NCI-H460 (cell line): ENCODE data around the gene C11orf42. TPM values are rescaled to one million over a fixed set of nuclear protein-coding genes. Genes with fewer than 3 reads are reported as not detected.

ENCODE experiments used
- DNase-seq: peaks from one replicate; pipeline ENCODE4 v3.0.0-alpha.2; 2016; ENCODE audit warnings: low read depth; ENCODE audit errors: extremely low read depth
- polyA plus RNA-seq: library from polyadenylated mRNA; depleted of rRNA; stranded (reverse); fragments of >200 nt; gene quantifications from 2 replicates; pipeline ENCODE4 v1.2.3, GENCODE V29; 2014; cell fraction: nucleus; rRNA removed
- total RNA-seq: library from RNA; depleted of rRNA; stranded (reverse); fragments of >200 nt; shearing (Covaris generic); gene quantifications from 2 replicates; pipeline ENCODE4 v1.2.3, GENCODE V29; 2014; rRNA removed

C11orf42 gene, protein sequence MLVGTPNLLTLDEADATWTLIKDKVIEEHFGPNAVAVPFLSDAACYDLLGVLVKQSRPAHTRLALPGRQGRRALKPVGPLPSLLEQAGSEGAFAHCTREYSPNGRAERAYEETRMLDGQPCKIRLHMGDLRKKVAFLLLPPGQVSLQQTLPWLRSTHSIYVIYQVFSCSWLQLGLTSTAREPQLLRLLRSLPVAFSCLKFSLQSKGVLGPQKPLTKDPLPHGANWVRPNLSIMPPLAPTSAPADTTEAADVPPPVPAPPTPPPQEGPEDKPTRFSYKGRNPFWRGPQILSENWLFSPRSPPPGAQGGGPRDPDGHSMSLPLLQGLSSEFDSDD
- total RNA-seq = not detected in 2 replicates
- not detected in 2 replicates for polyA plus RNA-seq

DNA sequence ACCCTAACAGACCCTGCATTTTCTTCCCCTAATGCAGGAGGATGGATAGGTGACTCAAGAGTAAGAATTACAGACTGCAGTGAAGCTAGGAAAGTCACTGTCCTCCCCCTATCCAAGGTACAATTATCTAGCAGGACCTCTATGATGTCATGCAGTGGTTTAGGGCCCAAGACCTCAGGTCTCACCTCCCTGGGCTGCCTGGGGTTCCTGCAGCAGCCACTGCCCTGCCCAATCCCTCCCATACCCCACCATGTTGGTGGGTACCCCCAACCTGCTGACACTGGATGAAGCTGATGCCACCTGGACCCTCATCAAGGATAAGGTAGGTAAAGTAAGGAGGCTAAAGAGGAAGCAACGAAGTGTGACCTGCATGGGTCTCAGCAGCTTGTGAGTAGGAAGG is at the start of gene C11orf42:
C11orf42 (plus strand) TSS at position 192 of the 400 bp plus-strand sequence; CDS start at position 251, 59 bp downstream.
- DNase-seq = no peak

DNA sequence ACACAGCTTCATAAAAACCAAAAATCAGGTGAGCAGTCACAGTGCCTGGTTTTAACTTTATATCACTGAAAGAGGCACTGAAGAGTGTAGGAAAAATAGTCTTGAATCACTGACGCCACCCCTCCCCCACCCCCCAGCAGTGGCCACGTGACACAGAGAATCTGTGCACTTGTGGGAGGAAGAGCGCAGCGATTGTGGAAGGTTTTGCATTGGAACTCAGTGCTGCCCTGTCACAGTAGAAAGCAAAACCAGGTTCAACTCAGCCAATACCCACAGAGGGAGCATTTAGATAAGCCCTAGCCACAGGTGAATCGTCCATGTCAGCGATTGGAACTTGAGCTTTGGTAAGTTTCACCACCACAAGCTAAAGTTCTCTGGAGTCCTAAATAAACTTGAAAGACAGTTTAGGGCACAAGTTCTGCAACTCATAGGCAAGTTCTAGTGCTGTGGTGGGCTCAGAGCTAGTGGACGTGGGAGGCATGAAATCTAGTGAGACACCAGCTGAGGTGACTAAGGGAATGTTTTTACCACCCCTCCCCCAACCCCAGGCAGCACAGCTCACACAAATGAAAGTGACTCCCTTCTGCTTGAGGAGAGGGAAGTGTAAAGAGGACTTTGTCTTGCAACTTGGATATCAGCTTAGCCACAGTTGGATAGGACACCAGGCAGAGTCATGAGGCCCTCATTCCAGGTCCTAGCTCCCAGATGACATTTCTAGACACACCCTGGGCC is 48.6 kb upstream of the C11orf42 start:
- DNase-seq = no peak

DNA sequence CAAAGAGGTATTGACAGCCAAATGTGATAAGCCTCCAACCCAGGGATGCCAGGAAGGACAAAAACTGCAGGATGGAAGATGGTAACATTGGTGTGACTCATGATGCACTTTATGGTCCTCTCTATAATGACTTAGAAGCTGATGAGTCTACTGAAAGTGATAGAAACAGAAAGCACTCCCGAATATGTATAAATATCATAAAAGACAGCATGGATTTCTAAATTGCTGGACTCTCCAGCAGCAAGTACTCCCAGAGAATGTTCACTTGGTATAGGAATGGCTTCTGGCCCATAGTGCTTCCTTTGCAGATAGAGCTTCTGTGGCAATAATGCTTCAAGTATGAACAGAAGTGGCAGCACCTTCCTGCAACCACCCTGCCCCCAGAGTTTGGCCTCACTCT is 35.1 kb upstream of the C11orf42 start, which contains the start of gene OR52B2:
OR52B2 (minus strand) TSS at position 101 of the 400 bp plus-strand sequence; CDS start at position 101, 0 bp downstream.
- DNase-seq = no peak

DNA sequence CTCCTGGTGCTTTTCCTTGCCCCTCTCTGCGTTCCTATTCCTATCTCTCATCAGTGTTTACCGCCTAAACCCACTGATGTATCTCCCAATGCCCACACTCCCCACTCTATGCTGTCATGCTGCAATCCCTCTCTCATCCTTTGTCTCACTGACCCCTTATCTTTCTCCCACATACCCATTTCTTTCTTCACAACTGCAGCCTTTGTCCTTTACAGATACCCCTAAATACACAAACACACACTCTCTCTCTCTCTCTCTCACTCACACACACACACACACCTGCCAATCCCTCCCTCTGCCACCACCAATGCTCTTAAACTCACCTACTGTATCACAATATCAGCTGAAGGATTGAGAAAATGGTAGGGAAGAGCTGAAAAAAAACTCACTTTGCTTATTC is 29.9 kb upstream of the C11orf42 start:
- DNase-seq = no peak

DNA sequence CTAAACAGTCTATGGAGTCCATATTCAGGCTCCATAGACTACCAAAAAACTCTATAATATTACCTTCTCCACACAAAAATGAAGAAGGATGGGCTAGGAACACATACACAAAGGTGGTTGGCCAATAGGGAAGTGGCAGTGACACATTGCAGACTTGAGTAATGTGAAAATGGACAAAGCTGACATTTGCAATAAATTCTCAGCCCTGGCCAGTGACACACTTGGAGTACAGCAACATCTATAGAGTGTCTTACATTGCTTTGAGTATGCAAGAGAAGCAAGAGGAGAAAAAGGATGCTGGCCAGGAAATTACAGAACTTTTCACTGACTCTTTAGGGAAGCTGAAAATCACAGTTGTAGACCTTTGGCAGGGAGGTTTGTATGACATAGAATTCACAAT is 13.6 kb upstream of the C11orf42 start:
- DNase-seq = no peak

DNA sequence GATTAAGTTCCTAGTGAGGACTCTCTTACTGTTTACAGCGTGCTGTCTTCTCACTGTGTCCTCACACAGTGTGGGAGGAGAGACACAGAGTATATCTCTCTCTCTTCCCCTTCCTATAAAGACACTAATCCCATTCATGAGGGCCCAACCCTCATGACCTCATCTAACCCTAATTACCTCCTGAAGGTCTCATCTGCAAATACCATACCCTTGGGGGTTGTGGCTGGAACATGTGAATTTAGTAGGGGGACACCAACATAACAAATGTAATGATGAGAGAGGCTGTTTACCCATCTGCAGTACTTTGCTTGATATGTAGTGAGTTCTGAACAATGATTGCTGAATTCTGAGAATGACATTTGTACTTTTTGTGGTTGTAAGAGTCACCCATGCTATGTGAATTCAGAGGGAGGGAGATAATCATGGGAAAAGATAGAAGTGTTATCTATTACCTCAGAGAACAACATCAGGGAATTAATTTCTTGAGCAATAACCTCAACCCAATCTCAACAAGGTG is 11.2 kb upstream of the C11orf42 start:
- no peak for DNase-seq

DNA sequence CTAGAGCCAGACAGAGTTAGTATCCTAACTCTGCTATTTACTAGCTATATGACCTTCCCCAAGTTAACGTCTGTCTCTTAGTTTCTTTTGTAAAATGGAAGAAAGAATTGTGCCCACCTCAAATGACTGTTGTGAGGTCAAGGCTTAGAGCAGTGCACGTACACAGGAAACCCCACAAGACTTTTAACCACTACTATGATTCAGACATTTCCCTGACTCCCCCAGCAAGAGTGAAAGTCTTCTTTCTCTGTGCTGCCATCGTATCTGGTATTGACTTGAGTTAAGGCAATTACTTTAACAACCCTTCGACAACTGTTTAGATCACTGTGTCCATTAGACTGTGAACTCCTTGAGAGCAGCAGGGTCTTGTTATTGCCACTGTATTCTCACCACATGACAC is 9.0 kb upstream of the C11orf42 start:
- DNase-seq = no peak

DNA sequence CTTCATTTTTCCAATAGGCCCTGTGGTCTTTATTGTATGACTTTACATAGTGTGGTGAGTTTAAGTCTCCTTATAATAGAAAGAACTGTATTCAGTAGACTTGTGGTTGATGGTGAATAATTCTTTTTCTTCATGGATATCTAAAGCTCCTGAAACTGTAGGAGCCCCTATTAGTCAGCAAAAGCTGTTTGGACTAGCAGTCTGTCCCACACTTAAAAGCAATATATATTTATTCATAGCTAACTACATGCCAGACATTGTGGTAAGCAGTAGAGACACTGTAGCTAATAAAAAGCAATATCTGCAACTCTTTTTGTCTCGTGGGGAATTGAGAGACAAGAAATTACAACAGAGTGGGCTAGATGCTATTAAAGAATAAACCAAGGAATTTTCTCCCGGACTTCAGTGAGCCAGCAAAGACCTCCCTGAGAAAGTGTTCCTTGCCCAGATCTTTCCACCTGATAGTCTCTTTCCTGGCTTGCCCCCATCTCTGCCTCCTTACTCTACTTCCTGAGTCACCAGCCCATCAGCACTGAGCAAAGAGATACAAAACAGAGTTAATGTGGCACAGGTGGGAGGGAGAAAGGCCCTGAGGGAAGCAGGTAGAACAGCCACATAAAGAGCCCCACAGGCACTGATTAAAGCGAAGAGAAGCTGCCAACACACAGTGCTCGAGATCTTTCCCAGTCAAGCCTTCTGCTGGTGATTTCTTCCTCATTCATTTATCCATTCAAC is 7.7 kb upstream of the C11orf42 start:
- DNase-seq = no peak

DNA sequence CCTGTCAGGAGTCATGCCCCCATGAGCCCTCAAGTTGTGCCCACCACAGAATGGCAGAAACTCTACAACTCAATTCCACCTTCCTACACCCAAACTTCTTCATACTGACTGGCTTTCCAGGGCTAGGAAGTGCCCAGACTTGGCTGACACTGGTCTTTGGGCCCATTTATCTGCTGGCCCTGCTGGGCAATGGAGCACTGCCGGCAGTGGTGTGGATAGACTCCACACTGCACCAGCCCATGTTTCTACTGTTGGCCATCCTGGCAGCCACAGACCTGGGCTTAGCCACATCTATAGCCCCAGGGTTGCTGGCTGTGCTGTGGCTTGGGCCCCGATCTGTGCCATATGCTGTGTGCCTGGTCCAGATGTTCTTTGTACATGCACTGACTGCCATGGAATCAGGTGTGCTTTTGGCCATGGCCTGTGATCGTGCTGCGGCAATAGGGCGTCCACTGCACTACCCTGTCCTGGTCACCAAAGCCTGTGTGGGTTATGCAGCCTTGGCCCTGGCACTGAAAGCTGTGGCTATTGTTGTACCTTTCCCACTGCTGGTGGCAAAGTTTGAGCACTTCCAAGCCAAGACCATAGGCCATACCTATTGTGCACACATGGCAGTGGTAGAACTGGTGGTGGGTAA is 6.1 kb upstream of the C11orf42 start, which contains the start of gene OR52W1:
OR52W1 (plus strand) TSS at position 51 of the 637 bp plus-strand sequence; CDS start at position 51, 0 bp downstream.
- DNase-seq = no peak

DNA sequence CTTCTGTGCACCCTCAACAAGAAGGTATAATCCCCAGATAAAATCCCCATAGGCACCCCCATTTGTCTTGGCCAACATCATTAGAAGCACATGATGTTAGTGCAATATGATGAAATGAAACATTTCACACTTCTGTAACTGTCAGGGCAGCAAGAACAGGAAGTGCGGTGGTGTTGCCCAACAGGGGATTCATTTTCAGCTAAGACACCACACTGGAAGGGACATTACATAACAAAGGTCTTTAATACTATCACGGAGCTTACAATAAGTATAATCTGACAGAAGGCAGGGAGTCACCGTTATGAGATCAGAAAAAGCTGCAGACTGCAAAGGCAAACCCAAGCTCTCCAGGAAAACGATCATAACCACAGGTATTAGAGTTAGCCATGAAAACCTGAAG is 4.4 kb upstream of the C11orf42 start:
- peak; percentile 3 for DNase-seq

DNA sequence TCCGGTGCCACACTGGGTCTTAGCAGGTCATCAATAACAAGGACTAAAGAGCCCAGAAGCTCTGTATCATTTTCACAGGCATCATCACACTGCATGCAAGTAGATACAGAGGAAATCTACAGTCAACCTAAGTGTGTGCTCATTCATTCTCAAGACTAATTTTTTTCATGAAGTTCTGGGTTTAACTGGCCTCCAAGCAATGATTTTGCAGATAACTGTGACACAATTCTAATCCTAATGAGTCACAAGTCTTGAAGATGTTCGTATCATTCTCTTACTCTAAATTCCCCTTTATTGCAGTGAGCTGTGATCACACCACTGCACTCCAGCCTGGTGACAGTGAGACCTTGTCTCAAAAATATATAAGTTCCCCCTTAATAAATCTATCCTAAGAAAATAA is 3.9 kb upstream of the C11orf42 start:
- DNase-seq = no peak

DNA sequence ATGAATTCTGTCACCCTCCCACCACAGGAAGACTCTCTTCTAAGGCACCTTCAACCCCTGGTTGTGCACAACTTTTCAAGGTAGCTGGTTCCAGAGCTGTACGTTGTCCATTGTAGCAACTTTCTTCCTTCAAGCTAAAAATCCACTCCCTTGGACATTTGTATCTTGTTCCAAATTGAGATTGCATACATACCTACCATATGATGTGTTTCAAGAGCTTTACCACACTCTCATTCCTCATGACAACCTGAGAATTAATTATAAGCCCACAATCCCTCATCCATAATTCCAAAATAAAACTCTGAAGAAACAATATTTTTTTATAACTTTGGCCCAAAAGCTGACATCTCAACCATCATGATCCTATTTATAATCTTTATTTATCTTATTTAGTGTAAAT is 3.3 kb upstream of the C11orf42 start:
- no peak for DNase-seq

DNA sequence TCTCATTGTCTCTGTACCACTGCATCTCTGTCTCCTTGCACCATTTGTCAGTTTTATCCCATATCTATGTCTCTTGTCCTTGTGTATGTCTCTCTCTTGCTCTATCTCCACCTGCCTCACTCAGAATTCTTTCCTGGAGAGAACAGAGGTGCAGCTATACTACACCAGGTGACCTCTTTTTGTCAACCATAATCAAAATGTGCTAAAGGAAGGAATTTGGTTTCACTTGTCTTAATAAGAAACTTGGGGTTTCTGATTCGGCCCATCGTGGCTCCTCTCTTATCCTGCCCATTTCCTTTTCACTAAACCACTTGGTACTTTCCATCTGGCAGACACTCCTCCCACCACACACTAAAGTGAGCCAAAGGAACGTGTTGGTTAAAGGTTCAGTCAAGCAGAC is 2.0 kb upstream of the C11orf42 start:
- DNase-seq = no peak

DNA sequence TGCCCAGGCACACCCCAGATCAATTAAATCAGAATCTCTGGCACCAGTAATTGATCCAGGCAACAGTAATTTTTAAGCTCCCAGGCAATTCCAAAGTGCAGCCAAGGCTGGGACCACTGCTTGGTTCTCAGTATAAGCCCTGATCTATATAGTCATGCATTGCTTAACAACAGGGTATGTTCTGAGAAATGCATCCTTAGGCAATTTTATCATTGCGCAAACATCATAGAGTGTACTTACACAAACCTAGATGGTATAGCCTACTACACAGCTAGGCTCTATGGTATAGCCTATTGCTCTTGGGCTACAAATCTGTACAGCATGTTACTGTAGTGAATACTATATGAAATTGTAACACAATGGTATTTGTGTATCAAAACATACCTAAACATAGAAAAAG is 651 bp upstream of the C11orf42 start:
- no peak for DNase-seq

DNA sequence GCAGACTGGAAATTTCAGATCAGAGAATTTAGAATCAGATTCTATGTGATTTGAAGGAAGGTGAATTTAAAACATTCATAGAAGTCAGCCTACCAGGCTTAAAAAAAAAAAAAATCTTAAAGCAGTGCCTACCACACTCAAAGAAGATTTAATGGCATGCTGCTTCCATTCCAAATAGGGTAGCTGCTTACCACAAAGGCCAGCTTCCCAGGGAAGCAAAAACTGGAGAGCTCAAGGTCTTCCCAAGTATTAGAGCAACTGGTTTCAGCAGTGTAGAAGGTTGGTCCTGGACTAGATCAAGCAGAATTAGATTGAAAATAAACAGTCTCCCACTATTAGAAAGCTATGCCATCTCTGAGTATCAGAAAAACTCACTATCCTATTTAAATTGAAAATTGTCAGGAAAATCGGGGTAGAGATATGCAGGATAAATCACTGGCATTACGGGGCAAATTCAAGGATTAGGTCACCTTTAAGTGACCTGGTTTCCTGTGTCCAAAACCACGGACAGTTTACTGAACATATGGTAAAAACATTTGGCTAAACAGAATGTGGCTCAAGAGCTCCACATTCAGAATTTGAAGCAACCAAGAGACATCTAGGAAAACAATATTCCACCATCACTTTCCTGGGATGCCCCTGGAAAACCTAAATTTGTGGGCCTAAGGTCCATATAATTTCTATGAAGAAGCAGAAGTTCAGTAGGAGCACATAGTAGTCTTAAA is 1.3 kb downstream of the C11orf42 start:
- DNase-seq = no peak

DNA sequence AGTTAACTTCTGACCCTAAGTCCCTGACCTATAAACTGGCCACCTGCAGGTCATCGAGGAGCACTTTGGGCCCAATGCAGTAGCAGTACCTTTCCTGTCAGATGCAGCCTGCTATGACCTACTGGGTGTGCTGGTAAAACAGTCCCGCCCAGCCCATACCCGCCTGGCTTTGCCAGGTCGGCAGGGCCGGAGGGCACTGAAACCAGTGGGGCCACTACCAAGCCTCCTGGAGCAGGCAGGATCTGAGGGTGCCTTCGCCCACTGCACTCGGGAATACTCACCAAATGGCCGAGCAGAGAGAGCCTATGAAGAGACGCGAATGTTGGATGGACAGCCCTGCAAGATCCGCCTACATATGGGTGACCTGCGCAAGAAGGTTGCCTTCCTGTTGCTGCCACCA is 4.4 kb downstream of the C11orf42 start:
- no peak for DNase-seq

DNA sequence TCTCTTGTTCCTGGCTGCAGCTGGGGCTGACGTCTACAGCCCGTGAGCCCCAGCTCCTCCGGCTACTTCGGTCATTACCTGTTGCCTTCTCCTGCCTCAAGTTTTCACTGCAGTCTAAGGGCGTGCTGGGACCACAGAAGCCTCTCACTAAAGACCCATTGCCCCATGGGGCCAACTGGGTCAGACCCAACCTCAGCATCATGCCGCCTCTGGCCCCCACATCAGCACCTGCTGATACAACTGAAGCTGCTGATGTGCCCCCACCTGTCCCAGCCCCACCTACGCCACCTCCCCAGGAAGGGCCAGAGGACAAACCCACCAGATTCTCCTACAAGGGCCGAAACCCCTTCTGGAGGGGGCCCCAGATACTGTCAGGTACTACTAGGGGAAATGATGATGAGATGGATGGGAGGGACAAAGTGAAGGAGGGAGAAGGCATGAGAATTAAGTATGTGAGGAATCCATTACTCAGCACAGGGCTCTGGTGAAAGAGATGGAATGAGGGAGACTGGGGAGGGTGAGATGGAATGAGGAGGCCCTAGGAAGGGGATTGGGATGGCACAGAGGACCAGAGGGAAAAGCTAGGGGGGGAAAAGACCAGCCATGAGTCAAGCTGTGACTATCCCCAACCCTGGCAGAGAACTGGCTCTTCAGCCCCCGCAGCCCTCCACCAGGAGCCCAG is 5.1 kb downstream of the C11orf42 start:
- no peak for DNase-seq

DNA sequence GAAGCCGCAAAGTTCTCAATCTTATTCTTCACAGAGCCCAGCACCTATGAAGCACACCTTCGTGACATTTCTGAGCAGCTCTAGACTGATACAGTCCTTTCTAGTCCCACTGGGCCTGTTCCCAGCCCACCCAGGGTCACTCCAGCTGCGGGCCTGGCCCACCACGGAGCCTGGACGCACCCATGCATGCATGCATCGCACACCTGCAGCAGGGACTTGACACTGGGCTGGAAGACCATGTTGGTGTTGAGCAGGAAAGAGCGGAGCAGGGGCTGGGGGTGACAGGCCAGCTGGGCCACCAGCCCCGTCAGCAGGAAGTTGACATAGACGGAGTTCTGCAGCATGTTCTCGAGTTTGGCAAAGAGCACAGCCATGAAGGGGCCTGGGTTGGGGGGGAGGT is 9.2 kb downstream of the C11orf42 start:
- DNase-seq = no peak

DNA sequence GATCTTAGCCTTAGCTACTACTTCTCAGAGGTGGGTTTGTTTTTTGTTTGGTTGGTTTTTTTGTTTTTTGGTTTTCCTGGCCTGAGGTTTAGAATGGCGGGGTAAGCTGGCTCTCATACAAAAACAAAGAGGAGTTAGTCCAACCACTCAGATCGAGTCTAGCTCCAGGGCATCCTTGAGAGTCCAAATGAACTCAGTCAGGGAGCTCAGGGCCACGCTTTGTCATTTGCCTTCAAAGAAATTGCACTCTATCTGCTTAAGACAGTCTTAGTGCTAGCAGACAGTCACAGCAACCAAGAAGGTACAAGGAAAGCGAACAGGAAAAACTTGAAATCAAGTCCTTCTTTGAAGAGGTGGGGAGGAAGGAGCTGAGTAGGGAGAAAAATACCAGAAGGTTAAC is 11.1 kb downstream of the C11orf42 start:
- DNase-seq = no peak
